ENCODE measurements around the gene TMEM175. TPM values are rescaled to one million over a fixed set of nuclear protein-coding genes. Genes with fewer than 3 reads are reported as not detected.

Gene TMEM175
- total and polyA plus RNA-seq, 2 of the 13 experiments (the other 11 are each of a cell fraction or from before 2014, with no cell fraction given), result 5.1 to 9.9 TPM

GRCh38 chr4:911871-912490 lies 20.3 kb upstream of the TMEM175 start:
- Histone ChIP-seq H3K27ac (ENCODE audit: extremely low read length, insufficient read depth, low read length) (no peak overlapping the region), H3K79me2 (ENCODE audit: insufficient read depth, low read length) (peaks cover 19% of the 10 kb centered on the region), H4K20me1 (ENCODE audit: insufficient read depth, low read length) (no peaks in the 10 kb centered on the region), H3K9ac (ENCODE audit: insufficient read depth, low read depth, low read length) (no peak overlapping the region), H3K9me3 (ENCODE audit: low read length) (no peaks in the 10 kb centered on the region), H3K4me2 (ENCODE audit: low read depth, low read length) (no peak overlapping the region), H2AFZ (ENCODE audit: low read length) (no peak overlapping the region), H3K36me3 (replicated peaks in 1 of 2; ENCODE audit: control insufficient read depth in 1 of 2, insufficient read depth in 2 of 2, low read length in 2 of 2) (peaks cover 11 to 26% of the 10 kb centered on the region in 2 experiments; a peak in 4 of 5 replicates), H3K27me3 (ENCODE audit: control insufficient read depth in 1 of 2, insufficient read depth in 2 of 2, low read length in 2 of 2) (no peaks in the 10 kb centered on the region), H3K4me3 (replicated peaks in 1 of 3; ENCODE audit: insufficient read depth in 1 of 3, low read depth in 2 of 3, low read length in 3 of 3) (no peak overlapping the region), H3K4me1 (ENCODE audit: insufficient read depth, low read length) (no peaks in the 10 kb centered on the region)
- intact Hi-C loops (cut with micrococcal nuclease; ENCODE audit: unreplicated experiment) (no loop called here), in situ Hi-C loops (cut with HindIII; ENCODE audit: extremely low pct_ligation_motif_present, low pct_unique_long_range_greater_than_20kb) (no loop called here)
- ChIA-PET CTCF (ENCODE audit: low intra/inter-chr PET ratio, low total read pairs) (no interaction called here), POLR2A (no interaction called here)
- BruUV-seq (replicated peaks), result no TSS peak
- DNase-seq (ENCODE audit: low spot score), result no peak
- 99% methylated on average over 25 of the region's 29 CpGs for WGBS (ENCODE audit: low lambda C conversion rate)
- ATAC-seq, result no peak
- TF ChIP-seq ZNF724P (CRISPR knock-in tag; IDR thresholded peaks at IDR 0.05; ENCODE audit: borderline replicate concordance) (no peak), SSRP1 (CRISPR knock-in tag; IDR thresholded peaks at IDR 0.05) (no peak), HOXA5 (CRISPR knock-in tag; IDR thresholded peaks at IDR 0.05) (no peak), ZBTB34 (CRISPR knock-in tag; IDR thresholded peaks at IDR 0.05) (no peak), ZNF329 (CRISPR knock-in tag; IDR thresholded peaks at IDR 0.05; ENCODE audit: low read depth) (no peak), SP5 (CRISPR knock-in tag; IDR thresholded peaks at IDR 0.05; ENCODE audit: borderline replicate concordance, low read depth) (no peak), YY1 (IDR thresholded peaks at IDR 0.05; ENCODE audit: insufficient read depth, insufficient replicate concordance, low read depth, low read length) (no peak), ZKSCAN8 (CRISPR knock-in tag; IDR thresholded peaks at IDR 0.05; ENCODE audit: borderline replicate concordance) (no peak), FOXK2 (IDR thresholded peaks at IDR 0.05) (no peak), HNRNPL (IDR thresholded peaks at IDR 0.05; ENCODE audit: low read depth, low read length) (no peak), KAT2B (IDR thresholded peaks at IDR 0.05; ENCODE audit: borderline replicate concordance, low read depth, low read length) (no peak), ZNF281 (CRISPR knock-in tag; IDR thresholded peaks at IDR 0.05; ENCODE audit: borderline replicate concordance) (no peak), ZNF256 (CRISPR knock-in tag; conservative IDR thresholded peaks at IDR 0.05) (no peak), ZNF251 (CRISPR knock-in tag; IDR thresholded peaks at IDR 0.05) (no peak), ZSCAN25 (CRISPR knock-in tag; IDR thresholded peaks at IDR 0.05) (no peak), GABPA (IDR thresholded peaks at IDR 0.05; ENCODE audit: low read depth, low read length) (no peak), GABPA (CRISPR knock-in tag; IDR thresholded peaks at IDR 0.05; ENCODE audit: low read depth) (no peak)
- FAIRE-seq, result no peak

Measured in HepG2 (cell line).